GM19468 (cell line): ENCODE measurements around the gene DNAH8.

Experiments
- ATAC-seq: cut with Tn5 transposase; IDR thresholded peaks from one replicate; pipeline ENCODE4 v1.9.1; 2021; ENCODE audit warnings: mild to moderate bottlenecking, moderate library complexity, moderate number of reproducible peaks; ENCODE audit not compliant: unreplicated experiment; ENCODE audit errors: extremely low read depth

DNAH8 gene

DNA sequence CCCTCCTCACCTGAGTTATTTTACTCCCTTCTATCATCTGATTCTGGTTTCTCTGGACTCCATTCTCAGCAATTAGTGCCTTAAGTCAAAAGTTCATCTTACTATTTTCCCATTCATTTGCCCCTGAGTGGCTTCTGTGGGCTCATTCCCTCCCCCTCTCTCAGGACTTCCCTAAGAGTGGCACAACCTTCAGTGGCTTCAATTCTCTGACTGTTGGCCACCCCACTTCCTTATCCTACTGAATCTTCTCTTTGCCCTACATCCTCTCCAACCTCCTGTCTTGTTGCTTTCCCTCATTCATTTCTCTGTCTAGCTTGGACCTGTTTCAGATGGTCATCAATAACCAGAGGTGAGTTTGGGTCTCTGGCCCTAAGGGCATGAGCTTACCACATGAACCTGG, 272.4 kb downstream of the DNAH8 start:
- ATAC-seq = no peak

DNA sequence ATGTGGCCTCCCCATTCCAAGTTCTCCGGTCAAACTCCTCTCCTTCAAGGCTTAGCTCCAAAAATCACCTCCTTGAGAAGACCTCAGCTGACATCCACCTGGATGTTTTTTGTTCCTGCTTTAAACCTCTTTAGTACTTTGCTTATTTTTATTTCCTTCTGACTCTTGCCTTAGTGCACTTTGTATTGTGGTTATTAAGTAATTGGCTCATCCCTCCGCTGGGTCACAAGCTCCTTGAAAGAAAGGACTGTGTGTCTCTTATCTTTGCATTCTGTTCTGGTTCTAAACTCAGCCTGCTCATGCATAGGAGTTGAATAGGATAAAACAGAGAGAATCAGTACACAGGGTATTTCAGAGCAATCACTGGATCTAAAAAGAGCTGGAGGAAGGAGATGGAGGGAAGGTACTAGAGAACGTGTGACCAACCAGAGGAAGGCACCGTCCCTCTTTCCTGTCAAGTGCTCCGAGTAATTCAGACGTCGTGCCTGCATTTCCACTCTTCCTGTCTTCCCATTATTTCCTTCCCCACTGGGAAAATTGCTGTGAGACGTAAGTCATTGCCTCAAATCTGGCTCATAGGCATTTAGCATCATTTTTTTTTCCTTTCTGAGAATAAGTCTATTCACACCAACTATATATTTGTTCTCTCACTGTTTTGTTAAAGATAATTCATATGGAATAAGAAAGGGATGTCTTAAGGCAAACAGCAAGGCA, 273.8 kb downstream of the DNAH8 start:
- ATAC-seq = no peak

DNA sequence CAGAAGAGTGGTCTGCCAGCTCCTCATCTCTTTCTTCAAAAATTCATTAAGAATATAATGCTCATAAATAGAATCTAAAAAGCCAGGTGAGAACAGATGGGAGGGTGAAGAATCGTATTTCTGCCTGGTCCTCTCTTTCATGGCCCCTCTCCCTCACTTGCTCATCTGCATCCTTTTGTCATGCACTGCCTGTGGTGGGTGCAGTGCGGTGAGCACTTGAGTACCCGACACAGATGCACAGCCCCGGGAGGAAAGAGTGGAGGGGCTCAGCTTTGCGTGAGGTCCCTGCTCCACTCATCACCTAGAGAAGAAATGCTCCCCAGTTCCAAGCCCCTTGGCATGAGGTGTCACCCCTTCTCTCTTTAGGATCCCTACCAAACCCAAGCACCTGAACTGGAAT, 275.4 kb downstream of the DNAH8 start:
- ATAC-seq = no peak

DNA sequence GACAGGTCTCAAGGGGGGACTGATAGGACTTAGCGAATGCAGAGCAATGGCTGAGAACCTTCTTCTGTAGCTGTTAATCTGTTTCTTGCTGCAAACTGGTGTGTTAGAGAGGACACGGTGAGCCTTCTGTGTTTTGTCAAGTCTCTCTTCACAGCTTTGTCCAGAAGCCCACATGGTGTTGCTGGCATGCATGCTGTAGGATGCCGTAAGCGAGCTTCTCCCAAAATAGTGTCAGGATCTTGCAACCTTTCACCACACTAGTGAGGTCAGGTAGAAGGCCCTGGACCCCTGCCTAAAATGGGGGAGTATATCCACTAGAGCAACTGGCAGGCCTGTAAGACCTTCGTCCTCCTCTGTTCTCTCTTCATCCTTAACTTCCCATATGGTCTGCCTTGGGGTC, 281.6 kb downstream of the DNAH8 start:
- ATAC-seq = no peak

DNA sequence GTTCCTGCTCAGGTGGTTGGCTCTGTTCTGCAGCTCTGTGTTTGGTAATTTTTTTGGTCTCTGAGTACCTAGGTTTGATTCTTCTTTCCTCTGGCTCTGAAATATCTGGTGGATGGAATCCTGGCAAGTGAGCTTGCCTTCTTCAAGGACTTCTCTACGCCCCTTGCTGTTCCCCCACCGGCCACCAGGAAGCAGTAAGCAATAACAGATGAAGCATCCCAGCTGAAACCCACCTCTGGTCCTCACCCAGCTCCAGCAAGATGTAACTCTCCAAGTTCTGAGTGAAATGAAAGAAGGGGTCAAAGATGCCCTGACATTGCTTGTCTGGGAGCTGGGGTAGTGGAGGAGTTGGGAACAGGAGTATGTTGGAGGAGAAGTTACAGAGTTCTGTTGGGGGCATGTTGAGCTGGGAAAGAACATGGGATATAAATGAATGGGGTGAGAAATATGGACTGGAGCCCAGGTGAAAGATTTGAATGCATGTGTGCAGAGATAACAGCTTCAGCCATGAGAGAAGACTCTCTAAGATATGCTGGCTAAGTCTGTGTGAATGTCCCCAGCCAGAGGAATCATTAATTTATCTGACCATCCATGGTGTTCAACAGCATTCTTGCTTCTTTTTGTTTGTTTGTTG, 282.1 kb downstream of the DNAH8 start:
- no peak for ATAC-seq

DNA sequence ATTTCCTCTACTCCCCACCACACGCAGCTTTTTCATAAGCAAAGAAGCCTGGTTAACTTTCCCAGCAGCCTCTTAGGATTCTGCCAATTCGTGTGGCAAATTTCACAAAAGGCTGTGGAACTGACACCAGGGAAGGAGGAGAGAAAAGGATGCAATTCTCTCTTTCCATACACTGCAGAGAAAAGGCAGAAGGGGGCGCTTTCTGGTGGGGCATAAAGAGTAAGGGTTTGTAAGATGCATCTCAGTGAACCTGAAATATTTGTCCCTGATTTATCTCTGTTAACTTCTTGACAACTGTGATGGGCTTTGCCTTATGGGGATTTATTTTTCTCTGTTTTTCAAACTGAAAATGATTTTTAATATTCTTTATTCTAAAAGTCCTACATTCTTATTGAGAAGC, 288.0 kb downstream of the DNAH8 start:
- no peak for ATAC-seq

DNA sequence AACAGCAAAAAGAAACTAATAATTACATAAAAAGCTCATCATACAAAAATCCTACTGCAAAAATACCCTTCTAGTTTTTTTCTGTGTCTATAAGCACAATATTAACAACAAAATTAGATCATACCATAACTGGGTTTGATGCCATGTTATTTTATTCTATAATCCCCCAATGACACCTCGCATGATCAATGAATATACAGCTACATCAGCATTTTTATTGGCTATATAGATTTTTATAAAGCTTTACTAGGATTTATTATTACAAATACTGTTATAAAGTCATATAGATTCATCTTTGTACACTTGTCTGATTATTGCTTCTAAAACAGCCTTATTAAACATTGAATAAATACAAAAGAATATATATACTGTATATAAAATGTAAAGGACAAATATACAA, 288.4 kb downstream of the DNAH8 start:
- ATAC-seq = no peak

DNA sequence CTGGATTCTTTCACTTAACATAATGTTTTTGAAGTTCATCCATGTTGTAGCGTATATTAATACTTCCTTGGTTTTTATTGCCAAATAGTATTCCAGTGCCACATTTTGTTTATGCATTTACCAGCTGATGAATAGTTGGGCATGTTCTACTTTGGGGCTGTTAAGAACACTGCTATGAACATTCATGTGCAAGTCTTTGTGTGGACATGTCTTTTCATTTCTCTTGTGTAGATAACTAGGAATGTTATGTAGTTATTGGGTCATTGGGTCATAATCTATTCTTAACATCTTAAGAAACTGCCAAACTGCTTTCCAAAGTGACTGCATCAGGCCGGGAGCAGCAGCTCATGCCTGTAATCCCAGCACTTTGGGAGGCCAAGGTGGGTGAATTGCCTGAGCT, 289.7 kb downstream of the DNAH8 start:
- ATAC-seq = no peak

DNA sequence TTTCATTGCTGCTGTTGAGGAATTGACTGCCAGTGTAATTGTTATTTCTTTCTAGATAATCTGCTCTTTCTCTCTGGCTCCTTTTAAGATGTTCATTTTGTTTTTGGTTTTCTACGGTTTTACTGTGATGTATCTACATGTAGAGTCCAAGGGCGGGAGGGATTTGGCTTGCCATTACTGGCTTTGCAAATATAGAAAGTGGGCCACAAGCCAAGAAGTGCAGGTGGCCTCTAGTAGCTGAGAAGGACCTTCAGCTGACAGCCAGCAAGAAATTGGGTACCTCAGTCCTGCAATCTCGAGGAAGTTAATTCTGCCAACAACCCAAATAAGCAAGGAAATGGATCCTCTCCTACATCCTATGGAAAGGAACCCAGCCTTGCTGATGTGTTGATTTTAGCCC, 290.7 kb downstream of the DNAH8 start:
- ATAC-seq = no peak

DNA sequence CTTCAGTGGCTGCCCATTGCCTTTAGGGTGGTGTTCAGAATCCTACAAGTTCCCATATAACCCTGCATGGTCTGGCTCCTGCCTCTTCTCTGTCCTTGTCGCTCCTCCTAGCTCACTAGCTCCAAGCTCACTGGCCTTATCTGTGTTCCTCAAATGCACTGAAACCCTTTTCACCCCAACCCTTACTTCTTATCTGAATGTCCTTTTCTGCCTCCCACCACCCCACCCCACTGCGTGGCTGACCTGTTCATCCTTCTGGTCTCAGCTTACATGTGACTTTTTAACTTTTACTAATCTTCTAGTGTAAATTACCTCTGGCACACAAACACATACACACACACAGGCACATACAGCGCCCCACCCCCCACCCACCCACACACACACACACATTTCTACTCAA, 292.5 kb downstream of the DNAH8 start:
- ATAC-seq = no peak

DNA sequence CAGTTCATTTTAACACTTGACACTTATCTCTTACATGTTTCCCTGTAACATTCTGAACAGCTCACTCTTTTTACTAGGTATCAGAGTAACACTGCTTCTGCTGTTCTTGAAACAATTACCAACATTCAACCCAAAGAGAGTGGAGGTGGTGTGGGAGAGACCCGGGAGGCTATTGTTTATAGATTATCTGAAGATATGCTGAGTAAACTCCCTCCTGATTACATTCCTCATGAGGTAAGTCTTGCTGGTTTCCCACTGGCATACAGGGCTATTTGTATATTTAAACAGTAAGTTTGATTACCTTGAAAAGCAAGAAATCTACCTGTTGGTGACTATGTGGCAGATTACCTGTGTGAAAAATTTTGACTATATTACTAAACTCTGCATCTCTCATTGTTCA, 293.6 kb downstream of the DNAH8 start:
- ATAC-seq = no peak

DNA sequence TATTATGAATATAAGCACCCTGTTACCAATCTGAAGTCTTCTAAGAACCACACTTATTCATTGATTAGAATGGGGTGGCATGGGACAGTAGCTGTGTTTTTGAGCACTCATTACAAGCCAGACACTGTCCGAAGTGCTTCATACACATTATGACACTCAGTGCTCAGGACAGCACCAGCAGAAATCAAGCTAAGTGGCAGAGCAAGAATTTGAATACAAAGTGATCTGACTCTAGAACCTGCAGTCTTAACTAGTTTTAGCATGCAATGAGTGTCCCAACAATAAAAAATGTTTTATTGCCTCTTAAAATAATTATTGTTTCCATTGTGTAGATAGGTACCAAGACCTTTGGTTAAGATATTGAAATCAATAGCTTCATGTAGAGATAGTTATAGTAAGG, 294.4 kb downstream of the DNAH8 start:
- ATAC-seq = no peak

DNA sequence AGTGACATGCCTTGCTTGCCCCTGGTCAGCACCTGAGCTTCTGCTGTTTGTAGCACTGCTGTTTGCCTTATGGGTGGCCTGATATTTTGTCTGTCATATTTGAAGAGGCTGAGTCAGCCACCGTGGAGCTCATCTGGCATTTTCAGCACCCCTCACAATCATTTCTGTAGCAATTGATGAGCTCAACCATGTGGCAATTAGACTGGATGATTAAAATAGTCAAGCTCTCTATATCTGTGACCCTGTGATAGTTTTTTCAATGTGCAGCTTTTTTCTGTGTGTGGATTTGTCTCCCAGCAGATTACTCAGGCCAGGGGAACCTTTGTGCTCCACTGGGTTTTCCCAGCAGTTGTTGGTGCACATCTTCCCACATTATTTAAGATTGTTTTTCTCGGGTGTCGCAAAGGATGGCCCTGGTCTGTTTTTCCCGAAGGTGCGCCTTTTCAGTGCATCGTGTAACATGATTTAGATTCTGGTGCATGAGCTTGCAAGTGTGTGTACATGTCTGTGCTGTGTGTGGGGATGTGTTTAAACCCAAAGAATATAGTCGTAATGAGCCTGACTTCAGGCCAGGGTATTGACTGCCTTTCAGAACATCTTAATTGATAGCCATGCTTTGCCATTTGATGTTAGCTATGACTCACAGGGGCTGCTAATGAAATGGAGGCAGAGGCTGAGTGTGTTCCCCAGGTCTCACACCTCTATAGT, 301.9 kb downstream of the DNAH8 start:
- no peak for ATAC-seq

DNA sequence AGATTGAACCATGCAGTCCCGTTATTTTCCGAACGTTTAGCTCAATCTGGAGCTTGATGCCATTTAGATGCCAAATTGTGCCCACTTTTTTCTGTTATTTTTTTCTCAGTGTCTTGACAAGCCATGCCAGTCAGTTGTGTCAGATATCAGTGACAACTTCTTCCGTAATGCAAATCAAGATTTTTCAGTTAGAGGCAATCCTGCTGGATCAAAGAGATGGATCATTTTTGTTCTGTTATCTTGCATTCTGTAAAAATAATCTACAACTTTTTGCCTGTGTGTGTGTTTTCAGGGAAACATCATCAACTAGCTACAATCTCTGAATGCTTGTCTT, 302.4 kb downstream of the DNAH8 start:
- ATAC-seq = no peak

DNA sequence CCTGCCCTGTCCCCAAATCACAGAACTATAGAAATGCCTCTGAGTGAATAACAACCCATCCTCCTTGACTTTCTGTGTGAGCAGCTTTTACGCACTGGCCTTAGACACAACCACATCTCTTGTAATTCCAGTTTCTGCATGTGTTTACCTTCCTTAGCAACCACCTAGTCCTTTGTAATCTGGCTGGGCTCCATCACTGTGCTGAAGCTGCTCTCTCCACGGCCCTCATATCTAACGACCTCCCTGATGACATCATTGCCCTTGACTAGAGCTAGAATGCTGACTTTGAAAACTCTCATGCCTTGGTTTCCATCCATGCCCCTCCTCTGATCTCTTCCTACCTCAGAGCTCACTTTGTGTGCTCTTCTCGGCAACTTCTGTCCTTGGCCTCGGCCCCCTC, 303.0 kb downstream of the DNAH8 start:
- ATAC-seq = no peak

DNA sequence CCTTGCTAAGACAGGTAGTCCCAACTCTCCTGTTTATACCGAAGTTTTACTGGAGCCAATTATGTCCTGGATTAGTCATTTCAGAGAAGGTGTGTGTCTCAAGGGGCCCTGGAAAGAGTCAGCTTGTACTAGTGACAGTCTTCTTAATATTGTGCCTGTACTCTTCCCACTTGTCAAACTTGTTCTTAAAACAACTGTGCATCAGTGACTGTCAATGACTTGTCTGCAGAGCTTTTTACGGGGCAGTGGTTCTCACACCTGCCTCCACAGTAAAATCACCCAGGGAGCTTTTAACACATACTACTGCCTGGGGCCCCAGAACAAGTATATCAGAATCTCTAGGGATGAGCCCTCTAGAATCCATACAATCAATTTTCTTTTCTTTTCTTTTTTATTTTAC, 305.0 kb downstream of the DNAH8 start:
- no peak for ATAC-seq

DNA sequence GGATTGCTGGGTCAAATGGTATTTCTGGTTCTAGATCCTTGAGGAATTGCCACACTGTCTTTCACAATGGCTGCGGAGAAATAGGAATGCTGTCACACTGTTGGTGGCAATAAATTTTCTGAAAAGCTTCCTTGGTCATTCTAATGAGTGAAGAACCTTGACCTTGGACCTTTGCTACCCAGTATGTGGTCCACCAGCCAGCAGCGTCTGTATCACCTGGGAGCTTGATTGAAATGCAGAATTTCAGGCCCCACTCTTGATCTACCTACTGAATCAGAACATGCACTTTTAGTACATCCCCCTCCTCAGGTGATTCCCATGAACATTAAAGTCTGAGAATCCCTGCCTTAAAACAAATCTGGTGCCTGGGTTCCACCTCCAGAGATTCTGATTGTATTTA, 305.9 kb downstream of the DNAH8 start:
- ATAC-seq = no peak

DNA sequence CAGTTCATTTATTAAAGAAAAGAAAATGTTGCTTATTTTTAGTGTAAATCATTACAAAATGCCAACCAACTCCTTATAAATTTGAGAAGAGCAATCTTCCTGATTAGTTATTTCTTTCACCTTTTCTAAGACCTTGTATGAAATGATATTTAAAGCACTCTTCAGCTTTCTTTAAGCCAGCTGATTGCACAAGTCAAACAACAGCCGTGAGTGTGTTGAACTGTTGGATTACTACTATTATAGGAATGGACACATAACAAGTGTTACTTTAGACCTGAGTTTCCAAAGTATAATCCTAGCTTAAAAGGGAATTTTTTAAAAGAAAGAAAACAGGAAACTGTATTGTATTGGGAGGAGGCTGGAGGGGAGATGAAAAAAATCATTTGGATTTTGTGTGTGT, 306.7 kb downstream of the DNAH8 start:
- no peak for ATAC-seq

DNA sequence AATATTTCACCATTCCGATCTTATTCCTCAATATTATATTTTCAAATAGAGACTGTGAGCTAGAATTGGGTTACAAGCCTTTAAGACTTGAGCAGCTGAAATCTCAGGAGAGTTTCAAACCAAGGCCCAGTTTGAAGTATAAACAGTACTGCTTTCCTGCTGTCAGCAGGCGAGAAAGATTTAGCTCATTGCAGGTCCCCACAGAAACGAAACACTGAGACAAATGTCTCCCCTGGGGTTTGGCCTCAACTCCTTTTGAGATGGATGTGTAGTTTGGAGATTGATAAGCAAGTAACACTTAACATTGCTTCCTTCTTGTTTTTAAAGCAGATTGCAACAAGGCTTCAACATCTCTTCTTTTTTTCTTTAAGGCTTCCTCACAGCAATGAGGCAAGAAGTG, 311.1 kb downstream of the DNAH8 start:
- ATAC-seq = no peak

DNA sequence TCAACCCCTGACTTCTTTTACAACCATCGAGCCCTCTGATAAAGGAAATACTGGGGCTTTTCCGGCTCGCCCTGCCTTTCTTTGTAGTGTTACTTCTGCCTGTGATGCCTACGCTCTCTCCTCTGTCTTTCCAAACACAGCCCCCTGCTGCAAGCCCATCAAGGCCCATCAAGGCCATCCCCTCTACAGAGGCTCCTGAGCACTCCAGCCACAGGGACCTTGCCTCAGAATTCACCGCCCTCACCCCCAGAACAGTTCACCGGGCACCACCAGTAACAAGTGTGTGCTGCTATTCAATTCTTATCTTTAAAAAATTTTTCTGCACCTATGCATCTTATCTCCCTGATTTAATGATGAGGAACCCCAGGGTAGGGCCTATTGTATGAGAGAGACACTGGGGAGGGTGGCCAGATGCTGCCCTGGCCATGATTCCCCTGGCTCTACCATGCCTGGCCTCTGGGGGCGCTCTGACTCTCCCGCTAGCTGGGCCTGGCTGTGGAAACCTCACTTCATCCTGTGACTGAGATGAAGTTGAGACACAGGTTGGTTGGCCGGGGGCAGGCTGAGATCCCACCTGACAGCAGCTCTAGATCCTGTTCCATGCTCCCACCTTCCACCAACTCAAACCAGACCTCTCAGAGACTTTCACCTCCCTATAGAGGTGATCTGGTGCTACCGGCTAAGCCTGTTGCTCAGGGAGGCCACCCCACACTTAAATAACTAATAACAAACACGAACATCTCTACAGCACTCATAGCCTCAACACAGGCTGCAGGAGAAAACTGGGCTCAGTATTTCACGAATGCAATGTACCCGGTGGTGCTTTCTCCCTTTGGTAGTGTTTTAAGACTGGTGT, 314.3 kb downstream of the DNAH8 start:
- ATAC-seq = no peak

DNA sequence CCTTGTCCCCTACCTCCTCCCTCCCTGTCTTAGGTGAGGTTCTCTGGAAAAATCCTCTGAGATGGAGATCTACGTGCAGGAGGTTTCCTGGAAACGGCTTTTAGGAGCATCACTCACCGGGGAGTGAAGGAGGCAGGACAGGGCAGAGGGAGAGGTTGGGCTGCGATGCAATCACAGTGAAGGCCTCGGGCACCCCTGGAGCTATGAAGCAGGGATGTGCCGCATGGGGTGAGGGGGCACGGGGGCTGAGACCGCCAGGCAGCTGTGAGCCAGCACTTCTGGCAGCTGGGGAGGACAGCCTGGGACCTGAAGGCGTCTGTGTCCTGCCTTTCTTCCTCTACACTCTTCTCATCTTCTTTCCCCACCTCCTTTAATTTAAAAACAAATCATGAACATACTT, 320.6 kb downstream of the DNAH8 start:
- ATAC-seq = no peak
